ENCODE measurements around the gene ANXA3. TPM values are rescaled to one million over a fixed set of nuclear protein-coding genes. Genes with fewer than 3 reads are reported as not detected.

ANXA3 gene
- polyA plus RNA-seq, 1 donor from 2014 or later = 0.27 TPM

GRCh38 chr4:78642934-78643333, 91.4 kb downstream of the ANXA3 start:
- no peaks in the 10 kb centered on the region for H3K27me3 ChIP-seq (ENCODE audit: insufficient read depth, low read depth, low read length)
- H3K36me3 ChIP-seq (ENCODE audit: insufficient read depth, low read length) = no peaks in the 10 kb centered on the region
- H3K27ac ChIP-seq (ENCODE audit: low read length) = no peak overlapping the region
- H3K9me2 ChIP-seq (ENCODE audit: insufficient read depth, low read length) = no peaks in the 10 kb centered on the region
- no peaks in the 10 kb centered on the region for H4K20me1 ChIP-seq (ENCODE audit: insufficient read depth)
- no peak for TF ChIP-seq EP300 (conservative IDR thresholded peaks at IDR 0.05; ENCODE audit: poor library complexity, severe bottlenecking)
- no peak for TF ChIP-seq SMC3 (conservative IDR thresholded peaks at IDR 0.05; ENCODE audit: poor library complexity)
- TF ChIP-seq POLR2AphosphoS5 (IDR thresholded peaks at IDR 0.05) = no peak
- TF ChIP-seq MXI1 (conservative IDR thresholded peaks at IDR 0.05; ENCODE audit: poor library complexity, severe bottlenecking) = no peak
- H3K9me3 ChIP-seq (ENCODE audit: low read length) = no peaks in the 10 kb centered on the region
- no peak overlapping the region for H3K4me3 ChIP-seq (ENCODE audit: low read length)
- no peak overlapping the region for H2AFZ ChIP-seq (ENCODE audit: low read depth, low read length)
- no peaks in the 10 kb centered on the region for H3K79me2 ChIP-seq (replicated peaks; ENCODE audit: insufficient read depth, low read length)
- H3F3A ChIP-seq (ENCODE audit: insufficient read depth, low read length, poor library complexity, severe bottlenecking) = no peaks in the 10 kb centered on the region
- no peak overlapping the region for H3K9ac ChIP-seq (ENCODE audit: low read length)
- no peak overlapping the region for H3K4me2 ChIP-seq (ENCODE audit: low read length)

GRCh38 chr4:78644063-78644691, 92.6 kb downstream of the ANXA3 start:
- Histone ChIP-seq H3K36me3 (ENCODE audit: insufficient read depth, low read length) (no peaks in the 10 kb centered on the region), H3K27me3 (ENCODE audit: insufficient read depth, low read depth, low read length) (no peaks in the 10 kb centered on the region), H3K4me3 (ENCODE audit: low read length) (no peak overlapping the region), H3K27ac (ENCODE audit: low read length) (no peak overlapping the region), H3K4me2 (ENCODE audit: low read length) (no peak overlapping the region), H3K9ac (ENCODE audit: low read length) (no peak overlapping the region), H3K9me2 (ENCODE audit: insufficient read depth, low read length) (no peaks in the 10 kb centered on the region), H3K9me3 (ENCODE audit: low read length) (no peaks in the 10 kb centered on the region), H4K20me1 (ENCODE audit: insufficient read depth) (no peaks in the 10 kb centered on the region), H2AFZ (ENCODE audit: low read depth, low read length) (no peak overlapping the region), H3K79me2 (replicated peaks; ENCODE audit: insufficient read depth, low read length) (no peaks in the 10 kb centered on the region), H3F3A (ENCODE audit: insufficient read depth, low read length, poor library complexity, severe bottlenecking) (no peaks in the 10 kb centered on the region)
- TF ChIP-seq REST (IDR thresholded peaks at IDR 0.05; ENCODE audit: borderline replicate concordance) (no peak), EP300 (conservative IDR thresholded peaks at IDR 0.05; ENCODE audit: poor library complexity, severe bottlenecking) (no peak), CTCF (IDR thresholded peaks at IDR 0.05; ENCODE audit: poor library complexity, severe bottlenecking) (no peak), SMC3 (conservative IDR thresholded peaks at IDR 0.05; ENCODE audit: poor library complexity) (no peak), EZH2 (IDR thresholded peaks at IDR 0.05; ENCODE audit: borderline replicate concordance, insufficient read depth, low read length, poor library complexity, severe bottlenecking) (no peak), POLR2AphosphoS5 (IDR thresholded peaks at IDR 0.05) (no peak), TAF1 (IDR thresholded peaks at IDR 0.05; ENCODE audit: low read depth) (no peak), MXI1 (conservative IDR thresholded peaks at IDR 0.05; ENCODE audit: poor library complexity, severe bottlenecking) (no peak), RAD21 (conservative IDR thresholded peaks at IDR 0.05) (no peak)

Data from neural cell (in vitro differentiated cells).